ENCODE results near the gene EXD1.
"Not testable (repeated sequence)": the region's sequence is repeated elsewhere in the genome, so short reads cannot be mapped to it uniquely, and the experiment has no call there.

EXD1 gene

DNA sequence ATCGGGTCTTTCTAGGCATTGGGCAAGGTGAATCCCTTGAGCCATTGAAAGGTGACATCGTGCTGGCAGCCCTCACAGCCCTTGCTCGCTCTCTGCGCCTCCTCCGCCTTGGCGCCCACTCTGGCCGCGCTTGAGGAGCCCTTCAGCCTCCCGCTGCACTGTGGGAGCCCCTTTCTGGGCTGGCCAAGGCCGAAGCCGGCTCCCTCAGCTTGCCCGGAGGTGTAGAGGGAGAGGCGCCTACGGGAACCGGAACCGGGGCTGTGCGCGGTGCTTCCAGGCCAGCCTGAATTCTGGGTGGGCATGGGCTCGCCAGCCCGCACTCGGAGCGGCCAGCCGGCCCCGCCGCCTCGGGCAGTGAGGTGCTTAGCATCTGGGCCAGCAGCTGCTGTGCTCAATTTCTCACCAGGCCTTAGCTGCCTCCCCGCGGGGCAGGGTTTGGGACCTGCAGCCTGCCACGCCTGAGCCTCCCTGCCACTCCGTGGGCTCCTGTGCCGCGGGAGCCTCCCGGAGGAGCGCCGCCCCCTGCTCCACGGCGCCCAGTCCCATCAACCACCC lies 79.0 kb downstream of the EXD1 start:
- TF ChIP-seq, protein P1, sequence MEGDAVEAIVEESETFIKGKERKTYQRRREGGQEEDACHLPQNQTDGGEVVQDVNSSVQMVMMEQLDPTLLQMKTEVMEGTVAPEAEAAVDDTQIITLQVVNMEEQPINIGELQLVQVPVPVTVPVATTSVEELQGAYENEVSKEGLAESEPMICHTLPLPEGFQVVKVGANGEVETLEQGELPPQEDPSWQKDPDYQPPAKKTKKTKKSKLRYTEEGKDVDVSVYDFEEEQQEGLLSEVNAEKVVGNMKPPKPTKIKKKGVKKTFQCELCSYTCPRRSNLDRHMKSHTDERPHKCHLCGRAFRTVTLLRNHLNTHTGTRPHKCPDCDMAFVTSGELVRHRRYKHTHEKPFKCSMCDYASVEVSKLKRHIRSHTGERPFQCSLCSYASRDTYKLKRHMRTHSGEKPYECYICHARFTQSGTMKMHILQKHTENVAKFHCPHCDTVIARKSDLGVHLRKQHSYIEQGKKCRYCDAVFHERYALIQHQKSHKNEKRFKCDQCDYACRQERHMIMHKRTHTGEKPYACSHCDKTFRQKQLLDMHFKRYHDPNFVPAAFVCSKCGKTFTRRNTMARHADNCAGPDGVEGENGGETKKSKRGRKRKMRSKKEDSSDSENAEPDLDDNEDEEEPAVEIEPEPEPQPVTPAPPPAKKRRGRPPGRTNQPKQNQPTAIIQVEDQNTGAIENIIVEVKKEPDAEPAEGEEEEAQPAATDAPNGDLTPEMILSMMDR (IDR thresholded peaks at IDR 0.05; ENCODE audit: low read depth, low read length) = no peak
- H3K4me3 ChIP-seq (replicated peaks in 1 of 2; ENCODE audit: low read depth in 2 of 2, low read length in 2 of 2) = no peak overlapping the region
- DNase-seq (ENCODE audit: low read depth in 2 of 2) = no peak

DNA sequence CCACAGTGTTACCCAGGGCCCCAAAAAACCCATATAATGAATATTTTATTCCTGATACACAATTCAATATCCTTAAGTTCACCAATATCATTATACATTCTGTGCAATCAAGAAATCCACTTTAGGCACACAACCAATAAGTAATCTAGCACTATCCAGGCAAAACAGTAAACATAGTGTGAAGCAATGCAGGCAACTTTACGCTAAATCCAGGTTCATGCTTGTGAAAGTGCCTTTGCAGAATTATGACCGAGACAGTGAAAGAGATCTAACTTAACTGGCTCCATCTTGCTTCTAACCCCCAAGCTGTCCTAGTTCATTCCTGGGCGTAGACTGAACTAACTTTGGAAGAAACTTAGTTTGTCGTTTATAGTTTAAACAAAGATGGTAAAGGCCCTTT lies 80.3 kb downstream of the EXD1 start:
- TF ChIP-seq, protein P1 (IDR thresholded peaks at IDR 0.05; ENCODE audit: low read depth, low read length) = no peak
- H3K4me3 ChIP-seq (replicated peaks in 1 of 2; ENCODE audit: low read depth in 2 of 2, low read length in 2 of 2) = no peak overlapping the region
- DNase-seq (ENCODE audit: low read depth in 2 of 2) = no peak

DNA sequence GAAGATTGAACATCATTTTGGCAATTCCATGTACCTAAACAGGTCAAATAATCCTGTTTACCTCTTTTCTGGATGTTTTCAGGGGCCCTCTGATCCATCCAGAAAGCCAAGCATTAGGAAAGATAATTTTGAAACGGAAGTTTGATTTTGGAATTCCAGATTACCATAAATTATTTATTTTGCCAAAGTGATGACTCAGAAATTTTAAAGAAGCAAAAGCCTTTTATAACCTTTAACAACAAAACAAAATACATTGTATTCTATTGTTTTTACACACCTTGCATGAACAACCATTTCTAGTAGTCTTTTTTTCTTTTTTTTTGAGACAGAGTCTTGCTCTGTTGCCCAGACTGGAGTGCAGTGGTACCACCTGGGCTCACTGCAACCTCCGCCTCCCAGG lies 82.5 kb downstream of the EXD1 start:
- no peak for DNase-seq (ENCODE audit: low read depth in 2 of 2)
- TF ChIP-seq, protein P1 (IDR thresholded peaks at IDR 0.05; ENCODE audit: low read depth, low read length) = no peak
- H3K4me3 ChIP-seq (replicated peaks in 1 of 2; ENCODE audit: low read depth in 2 of 2, low read length in 2 of 2) = no peak overlapping the region

- no peak for DNase-seq (ENCODE audit: low read depth in 2 of 2)
- H3K4me3 ChIP-seq (replicated peaks in 1 of 2; ENCODE audit: low read depth in 2 of 2, low read length in 2 of 2) = no peak overlapping the region
- TF ChIP-seq, protein P1 (IDR thresholded peaks at IDR 0.05; ENCODE audit: low read depth, low read length) = no peak
Measured at GRCh38 chr15:41139619-41140018, 90.9 kb downstream of the EXD1 start.

- H3K4me3 ChIP-seq (replicated peaks in 1 of 2; ENCODE audit: low read depth in 2 of 2, low read length in 2 of 2); DNase-seq (ENCODE audit: low read depth in 2 of 2): not testable (repeated sequence)
Measured at GRCh38 chr15:41139112-41139511, 91.4 kb downstream of the EXD1 start.

- not testable (repeated sequence) for DNase-seq (ENCODE audit: low read depth in 2 of 2); H3K4me3 ChIP-seq (replicated peaks in 1 of 2; ENCODE audit: low read depth in 2 of 2, low read length in 2 of 2)
Measured at GRCh38 chr15:41135580-41135979, 95.0 kb downstream of the EXD1 start.

DNA sequence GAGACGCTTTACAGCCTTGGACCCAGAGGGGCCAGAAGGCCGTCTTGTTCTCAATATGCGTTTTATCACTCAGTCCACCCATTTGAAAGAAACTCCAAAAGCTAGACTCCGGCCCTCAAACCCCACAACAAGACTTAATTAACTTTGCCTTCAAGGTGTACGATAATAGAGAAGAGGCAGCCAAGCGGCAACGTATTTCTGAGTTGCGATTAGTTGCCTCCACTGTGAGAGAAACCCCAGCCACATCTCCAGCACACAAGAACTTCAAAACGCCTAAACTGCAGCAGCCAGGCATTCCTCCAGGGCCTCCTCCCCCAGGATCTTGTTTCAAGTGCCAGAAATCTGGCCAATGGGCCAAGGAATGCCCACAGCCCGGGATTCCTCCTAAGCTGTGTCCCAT lies 97.1 kb downstream of the EXD1 start:
- H3K4me3 ChIP-seq (replicated peaks in 1 of 2; ENCODE audit: low read depth in 2 of 2, low read length in 2 of 2) = no peak overlapping the region
- TF ChIP-seq, protein P1 (IDR thresholded peaks at IDR 0.05; ENCODE audit: low read depth, low read length) = no peak
- DNase-seq (ENCODE audit: low read depth in 2 of 2) = no peak
